Cortex of kidney (tissue), 1 donor: ENCODE results near the gene SAFB.

Source experiments
- DNase-seq: peaks from one replicate; lab custom pipeline; 2025; lab: John Stamatoyannopoulos, UW

The SAFB gene

DNA sequence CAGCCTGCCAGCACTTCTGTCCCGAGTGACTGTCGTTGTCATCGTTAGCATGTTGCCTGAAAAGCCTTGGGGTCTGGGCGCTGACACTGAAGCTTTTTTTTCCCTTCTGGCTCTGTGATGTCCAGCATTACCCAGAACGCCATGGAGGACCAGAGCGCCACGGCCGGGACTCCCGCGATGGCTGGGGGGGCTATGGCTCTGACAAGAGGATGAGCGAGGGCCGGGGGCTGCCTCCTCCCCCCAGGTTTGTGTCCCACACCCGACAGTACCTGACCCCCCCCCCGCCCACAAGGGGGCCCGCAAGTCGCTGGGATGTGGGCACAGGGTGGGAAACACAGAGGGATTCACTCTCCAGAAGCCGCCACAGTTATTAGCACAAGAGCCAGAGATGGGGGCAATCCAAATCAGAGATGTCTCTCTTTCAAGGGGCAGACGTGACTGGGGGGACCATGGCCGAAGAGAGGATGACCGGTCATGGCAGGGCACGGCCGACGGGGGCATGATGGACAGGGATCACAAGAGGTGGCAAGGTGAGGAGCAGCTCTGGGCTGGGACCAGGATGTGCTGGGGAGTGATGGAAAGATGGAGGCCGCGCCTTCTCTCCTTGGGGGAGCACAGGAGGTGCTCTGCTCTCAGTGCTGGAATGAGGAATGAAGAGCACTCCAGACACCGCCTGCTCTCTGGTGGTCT, 44.2 kb downstream of the SAFB start:
- no peak for DNase-seq

DNA sequence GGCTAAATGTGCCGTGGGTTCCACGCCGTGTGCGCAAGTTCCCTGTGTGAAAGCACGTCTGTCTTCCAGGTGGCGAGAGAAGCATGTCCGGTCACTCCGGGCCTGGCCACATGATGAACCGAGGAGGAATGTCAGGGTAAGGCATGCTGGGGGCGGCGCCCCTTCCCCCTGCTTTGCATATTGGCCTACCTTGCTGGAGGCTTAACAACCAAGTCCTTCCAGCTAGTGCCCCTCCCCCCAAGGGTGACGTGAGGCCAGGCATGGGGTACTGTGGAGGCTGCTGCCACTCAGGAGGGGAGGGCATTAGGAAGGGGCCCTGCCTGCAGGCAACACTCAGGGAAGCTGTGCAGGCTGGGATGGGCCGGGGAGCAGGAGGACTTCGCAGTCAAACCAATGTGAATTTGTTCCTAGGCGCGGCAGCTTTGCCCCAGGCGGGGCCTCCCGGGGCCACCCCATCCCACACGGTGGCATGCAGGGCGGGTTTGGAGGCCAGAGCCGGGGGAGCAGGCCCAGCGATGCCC, 44.9 kb downstream of the SAFB start:
- DNase-seq: no peak

DNA sequence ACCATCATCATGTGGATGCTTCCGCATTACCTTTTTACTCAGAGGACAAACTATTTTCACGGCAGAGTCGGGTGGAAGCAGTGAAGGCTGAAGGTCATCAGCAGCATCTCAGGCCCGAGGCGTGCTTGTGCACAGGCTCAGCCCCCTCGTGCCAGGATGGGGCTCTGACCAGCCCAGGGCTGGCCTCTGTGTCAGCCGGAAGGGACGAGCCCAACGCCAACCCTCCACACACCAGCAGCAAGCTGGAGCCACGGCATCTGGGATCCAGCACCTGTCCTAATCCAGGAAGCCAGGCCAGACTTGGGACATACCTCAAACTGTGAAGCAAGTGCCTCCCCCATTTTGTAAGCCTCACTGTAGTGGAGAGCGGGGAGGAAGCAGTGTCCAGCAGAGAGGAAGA, 46.3 kb downstream of the SAFB start:
- DNase-seq: no peak

DNA sequence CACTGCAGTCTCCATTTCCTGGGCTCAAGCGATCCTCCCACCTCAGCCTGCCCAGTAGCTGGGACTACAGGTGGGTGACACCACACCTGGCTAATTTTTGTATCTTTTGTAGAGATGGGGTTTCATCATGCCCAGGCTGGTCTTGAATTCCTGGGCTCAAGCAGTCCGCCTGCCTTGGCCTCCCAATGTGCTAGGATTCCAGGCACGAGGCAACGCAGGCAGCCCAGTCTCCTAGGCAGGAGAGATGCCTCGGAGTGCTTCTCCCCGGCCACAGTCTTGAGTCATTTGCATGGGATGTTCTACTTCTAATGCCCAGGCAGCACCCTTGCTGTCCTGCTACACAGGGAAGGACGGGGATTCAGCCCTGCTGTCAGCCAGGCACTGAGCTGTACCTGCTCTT, 48.7 kb downstream of the SAFB start:
- DNase-seq: no peak

DNA sequence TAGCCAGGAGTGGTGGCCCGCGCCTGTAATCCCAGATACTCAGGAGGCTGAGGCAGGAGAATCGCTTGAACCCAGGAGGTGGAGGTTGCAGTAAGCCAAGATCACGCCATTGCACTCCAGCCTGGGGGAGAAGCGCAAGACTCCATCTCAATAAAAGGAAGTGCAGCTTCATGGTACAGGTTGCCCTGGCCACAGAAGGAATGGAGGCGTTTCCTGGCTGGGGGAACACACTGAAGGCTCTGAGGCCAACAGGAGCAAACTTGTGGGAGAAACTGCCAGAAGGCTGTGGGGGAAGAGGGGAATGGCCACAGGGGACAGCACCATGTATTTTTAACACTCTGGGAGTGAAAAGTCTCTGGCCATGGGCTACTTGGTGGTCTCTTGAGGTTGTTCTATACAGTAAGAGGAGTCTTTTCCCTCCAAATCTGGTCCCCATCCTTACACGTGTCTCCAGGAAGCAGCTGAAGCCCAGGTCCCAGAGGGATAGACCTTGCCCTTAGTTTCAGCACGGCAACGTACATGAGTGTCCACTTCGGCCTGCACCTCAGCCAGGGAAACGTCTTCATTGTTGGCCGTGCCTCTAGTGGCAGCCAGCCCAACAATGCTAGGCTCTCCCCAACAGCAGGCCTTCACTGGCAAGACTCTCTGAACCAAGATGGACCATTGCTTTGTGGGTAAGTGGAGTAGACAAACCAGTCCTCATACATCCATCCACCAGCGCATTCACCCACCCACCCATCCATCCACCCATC, 50.0 kb downstream of the SAFB start:
- no peak for DNase-seq

DNA sequence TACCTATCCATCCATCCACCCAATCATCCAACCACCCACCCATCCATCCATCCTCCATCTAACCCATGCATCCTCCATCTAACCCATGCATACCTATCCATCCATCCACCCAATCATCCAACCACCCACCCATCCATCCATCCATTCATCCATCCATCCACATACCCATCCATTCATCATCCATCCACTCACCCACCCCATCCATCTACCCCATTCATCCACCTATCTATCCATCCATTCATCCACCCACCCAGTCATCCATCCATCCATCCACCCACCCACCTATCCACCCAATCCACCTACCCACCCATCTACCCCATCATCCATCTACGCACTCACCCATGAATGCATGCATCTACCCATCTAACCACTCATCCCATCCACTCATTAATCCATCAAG, 50.9 kb downstream of the SAFB start:
- no peak for DNase-seq

DNA sequence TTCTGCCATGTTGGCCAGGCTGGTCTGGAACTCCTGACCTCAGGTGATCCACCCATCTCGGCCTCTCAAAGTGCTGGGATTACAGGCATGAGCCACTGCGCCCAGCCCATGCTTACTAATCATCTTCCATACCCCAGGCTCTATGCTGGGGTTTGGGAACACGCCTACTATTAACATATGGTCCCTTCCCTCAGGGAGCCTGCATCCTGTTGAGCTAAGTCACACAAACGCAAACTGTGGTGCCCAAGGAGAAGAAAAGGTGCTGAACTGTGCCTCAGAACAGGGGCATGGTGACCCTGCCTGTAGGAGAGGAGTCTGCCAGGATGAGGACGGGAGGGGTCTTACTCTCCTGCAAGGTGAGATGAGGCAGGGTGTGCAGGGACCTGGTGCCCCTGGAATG, 51.8 kb downstream of the SAFB start:
- no peak for DNase-seq

DNA sequence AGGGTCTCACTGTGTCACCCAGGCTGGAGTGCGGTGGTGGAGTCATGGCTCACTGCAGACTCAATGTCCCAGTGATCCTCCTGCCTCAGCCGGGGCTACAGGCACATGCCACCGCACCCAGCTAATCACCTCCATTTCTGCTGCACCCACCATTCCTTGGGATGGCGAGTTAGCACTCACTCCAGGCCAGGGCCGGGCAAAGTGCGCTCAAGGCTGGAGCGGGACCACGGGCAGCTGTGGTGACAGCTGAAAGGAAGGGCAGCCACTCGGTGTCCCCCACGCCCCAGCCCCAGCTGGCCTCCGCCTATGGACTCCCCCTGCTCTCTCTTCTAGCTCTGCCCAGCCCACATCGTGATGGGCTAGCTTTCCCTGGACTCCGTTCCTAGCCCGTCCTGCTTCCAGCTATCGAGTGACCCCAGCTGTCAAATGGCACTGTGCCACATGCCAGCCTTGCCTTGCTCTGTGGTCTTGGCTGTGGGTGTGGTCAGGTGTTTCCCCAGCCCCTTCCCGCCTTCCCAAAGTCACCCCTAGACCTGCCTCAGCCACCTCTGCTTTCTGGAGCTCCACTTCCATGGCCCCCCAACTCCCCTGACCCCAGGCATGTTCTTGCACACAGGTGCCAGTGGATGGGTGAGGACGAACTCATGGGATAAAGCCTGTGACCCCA, 53.4 kb downstream of the SAFB start:
- DNase-seq: no peak

DNA sequence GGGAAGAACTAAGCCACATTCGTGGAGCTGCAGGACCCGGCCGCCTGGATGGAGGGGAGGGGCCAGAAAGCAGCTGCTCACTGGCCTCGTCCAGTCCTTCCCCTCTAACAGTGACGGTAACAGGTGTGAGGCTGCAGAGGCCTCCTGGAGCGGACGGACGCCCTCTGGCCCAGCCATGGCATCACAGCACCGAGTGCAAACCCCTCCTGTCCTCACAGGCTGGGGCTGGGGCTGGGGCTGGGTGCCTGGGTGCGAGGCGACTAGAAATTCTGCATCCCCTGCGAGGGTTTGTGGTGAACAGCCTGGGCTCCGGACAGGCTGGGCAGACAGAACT, 53.9 kb downstream of the SAFB start:
- no peak for DNase-seq

DNA sequence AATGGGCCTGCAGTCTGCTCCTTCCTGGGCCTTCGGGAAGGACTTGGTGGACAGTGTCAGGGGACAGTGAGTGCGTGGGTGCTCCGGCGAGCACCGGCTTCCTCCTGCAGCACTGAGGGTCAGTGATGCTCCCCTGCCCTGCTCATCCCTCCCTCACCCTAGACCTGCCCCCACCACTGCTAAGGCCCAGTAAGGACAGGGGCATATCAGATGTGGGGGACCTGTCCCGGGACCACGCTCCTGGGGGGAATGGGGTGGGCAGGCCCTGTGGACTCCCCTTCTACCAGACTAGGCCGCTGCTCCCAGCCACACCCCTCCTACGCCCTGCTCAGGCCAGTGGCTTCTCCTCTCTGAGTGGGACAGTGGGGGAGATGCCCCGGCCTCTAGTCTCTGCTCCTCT, 54.3 kb downstream of the SAFB start:
- DNase-seq: no peak

DNA sequence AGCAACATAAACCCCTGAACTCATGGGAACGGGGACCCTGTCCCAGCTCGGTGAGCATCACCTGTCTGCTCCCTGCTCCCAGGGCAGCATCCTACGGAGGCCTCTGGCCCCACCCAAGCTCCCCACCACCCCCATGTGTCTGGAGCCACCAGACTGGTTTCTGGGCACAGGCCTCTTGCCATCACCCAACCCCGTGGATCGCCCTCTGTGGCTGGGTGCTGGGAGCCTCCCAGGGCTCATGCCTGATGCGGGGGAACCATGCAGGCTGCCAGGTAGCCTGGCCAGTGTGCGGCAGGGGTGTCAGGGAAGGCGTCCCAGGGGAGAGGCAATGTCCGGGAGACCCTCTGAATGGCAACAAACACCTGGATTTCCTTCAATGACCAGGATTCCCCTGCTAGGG, 54.7 kb downstream of the SAFB start:
- no peak for DNase-seq

DNA sequence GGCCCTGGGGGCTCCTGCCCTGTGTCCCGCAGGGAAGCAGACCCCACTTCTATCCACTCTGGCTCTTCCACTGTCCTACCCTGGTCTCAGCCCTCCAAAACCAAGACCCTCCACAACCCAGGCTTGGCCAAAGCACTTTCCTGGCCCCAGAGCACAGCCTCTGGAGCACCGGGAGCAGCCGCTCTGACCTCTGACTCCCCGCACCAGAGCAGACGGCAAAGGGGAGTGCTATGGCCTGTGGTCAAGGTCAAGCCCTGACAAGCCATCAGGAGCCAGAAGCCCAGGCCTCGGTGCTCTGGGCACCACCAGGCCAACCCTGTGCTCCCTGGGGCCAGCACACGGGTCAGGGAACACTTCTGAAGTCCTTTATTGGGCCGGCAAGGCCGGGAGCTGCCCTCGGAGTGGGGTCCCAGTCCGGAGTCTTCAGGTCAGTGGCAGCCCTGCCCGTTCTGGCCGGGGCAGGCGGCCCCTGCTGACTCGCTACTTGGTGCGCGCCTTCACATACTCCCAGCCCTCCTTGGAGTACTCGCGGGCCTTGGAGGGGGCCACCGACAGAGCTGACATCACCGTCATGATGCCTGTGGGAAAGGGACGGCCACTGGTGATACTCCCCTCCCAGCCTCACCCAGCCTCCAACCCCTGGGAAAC, 55.3 kb downstream of the SAFB start:
- no peak for DNase-seq

DNA sequence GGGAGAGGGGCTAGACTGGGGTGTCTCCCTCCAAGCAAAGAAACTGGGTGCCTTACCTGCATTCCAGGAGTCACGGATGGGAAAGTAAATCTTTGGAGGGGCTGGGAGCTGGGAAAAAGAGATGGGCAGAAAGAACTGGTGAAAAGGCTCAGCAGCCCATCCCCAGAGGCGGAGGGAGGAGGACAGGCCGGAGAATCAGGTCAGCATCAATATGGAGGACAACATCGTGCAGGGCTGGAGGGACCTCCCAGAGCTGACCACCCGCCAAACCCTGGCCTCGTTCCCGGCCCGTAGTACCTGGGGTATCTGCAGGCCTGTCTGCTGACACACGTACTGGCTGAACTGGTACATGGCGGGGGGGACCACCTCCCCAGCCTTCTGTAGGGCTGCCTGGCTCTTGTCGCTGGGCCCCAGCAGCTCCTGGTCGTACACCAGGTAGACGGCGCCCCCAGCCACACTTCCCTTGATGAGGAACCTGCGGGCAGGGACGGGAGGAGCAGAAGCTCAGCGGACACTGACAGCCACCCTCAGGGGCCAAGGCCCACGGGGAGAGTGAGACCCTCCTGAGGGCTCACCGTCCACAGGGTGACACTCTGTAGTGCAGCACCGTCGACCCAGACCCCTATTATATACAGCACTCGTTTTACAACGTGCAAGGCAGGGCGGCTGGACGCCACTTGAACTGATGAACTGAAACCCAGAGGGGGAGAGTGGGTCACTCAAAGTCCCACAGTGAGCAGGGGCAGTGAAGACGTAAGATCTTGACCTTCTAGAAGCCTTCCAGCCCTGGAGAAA, 56.6 kb downstream of the SAFB start:
- no peak for DNase-seq

DNA sequence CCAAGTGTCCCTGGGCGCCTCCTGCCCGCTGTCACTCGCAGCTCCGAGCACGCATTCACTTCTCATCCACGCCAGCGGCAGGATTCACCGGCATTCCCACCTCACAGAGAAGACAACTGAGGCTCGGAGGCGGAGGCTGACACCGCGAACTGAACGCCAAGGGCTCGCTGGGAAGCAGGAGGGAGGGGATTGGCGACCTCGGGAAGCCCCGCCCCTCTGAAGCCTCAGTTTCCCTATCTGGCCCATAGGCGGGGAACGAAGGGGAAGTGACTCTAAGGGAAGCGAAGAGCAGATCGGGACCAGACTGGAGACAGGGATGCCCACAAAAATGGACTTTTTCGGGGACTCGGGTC, 57.2 kb downstream of the SAFB start:
- no peak for DNase-seq

DNA sequence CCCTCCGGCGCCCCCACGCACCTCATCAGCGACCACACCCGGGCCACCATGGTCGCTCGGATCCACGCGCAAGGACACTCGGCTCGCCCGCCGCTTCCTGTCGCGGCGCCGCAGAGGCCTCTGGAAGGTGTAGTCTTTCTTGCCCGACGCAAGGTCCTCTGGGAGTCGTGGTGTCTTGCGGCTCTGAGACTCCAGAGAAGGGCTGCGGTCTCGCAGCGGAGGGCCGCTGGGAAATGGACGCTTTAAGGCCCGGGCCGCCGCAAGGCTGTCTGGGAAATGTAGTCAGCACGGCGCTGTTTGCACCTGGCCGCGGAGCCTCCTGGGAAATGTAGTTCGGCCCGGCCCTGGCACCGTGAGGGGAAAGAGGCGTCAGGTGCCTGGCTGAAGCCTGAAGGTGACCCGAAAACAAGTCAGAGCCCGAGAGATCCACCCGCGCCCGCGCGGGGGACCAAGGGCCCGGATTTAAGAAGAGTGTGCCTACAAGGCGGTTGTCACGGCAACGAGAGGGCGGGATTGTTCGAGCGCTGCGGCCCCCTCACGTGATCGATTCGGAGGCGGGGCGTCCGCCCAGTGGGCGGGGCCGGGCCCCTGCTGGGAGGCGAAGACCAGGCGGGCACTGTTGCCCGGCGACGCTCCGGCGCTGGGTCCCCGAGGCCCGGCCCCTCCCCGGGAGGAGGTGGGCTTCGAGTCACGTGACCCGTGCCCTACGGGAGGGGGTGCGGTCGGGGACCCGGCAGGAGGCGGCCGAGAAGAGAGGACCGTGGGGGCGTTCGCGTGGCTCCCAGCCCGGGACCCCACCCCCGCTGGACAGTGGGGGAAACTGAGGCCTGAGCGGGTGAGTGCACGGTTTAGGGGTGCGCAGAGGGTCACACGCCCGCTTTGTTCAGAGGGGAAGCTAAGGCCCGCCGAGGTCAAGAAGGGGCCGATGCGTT, 57.8 kb downstream of the SAFB start, which contains the start of the genes HSD11B1L and MICOS13:
HSD11B1L (plus strand) TSS at position 591 of the 932 bp plus-strand sequence. CDS start 3,806 bp downstream, outside the sequence.
MICOS13 (minus strand) TSS at position 80 of the 932 bp plus-strand sequence; CDS start at position 50, 30 bp downstream.
- DNase-seq: no peak

DNA sequence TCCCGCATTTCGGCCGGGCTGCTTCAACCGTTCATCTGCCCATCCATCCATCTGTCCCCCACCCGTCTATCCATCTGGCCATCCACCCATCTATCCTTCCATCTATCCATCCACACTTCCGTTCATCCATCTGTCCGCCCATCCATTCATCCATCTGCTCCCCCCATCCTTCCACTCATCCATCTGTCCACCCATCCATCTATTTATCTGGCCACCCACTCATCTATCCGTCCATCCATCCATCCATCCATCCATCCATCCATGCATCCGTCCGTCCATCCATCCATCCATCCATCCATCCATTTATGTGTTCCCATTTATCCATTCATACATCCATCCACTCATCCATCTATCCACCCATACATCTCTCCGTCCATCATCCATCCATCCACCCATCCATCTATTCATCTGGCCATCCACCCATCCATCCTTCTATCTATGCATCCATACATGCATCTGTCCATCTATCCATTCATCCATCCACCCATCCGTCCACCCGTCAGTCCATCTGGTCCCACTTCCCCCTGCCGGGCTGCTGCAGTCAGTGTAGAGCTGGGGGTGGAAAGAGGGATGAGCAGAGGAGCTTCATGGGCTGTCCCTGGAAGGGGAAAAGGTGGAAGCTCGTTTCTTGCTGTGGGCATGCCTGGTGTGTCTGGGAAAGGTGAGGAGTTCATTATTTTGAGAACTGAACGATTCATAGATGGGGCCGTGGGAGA, 58.7 kb downstream of the SAFB start:
- DNase-seq: no peak

DNA sequence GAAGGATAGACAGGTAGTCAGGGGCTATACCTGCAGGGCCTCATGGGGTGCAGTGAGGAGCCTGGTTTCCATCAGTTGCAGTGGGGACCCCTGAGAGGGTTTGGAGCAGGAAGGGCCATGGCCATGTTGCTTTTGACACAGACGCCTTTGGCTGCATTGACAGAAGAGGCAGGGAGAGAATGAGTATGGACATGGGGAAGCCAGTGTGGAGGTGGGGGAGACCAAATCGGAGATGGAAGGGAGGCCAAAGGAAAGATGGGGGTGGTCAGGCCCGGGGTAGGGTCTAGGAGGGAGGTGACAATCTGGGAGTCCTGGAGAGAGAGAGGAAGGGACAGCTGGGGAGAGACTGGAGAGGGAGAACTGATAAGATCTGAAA, 59.2 kb downstream of the SAFB start:
- DNase-seq: no peak

DNA sequence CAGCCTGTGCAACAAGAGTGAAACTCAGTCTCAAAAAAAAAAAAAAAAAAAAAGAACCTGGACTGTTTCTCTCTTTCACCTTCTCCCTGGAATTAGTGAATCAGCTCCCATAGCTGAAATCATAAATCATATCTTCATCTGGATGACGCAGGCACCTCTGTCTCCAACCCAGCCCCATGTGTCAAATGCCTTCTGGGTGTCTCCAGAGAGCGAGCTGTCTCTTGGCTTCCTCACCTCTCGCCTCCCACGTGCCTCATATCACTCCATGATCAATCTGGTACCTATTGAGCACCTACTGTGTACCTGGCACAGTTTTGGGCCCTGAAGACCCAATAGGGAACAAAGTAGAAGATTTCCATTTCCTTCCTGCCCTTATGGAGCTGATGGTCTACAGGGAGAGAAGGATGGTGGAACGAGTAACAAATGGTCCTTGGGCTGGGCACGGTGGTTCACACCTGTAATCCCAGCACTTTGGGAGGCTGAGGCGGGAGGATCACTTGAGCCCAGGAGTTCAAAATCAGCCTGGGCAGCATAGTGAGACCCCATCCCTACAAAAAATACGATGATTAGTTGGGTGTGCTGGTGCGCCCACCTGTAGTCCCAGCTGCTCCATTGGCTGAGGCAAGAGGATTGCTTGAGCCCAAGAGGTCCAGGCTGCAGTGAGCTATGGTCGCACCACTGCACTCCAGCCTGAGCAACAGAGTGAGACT, 60.4 kb downstream of the SAFB start:
- DNase-seq: no peak

DNA sequence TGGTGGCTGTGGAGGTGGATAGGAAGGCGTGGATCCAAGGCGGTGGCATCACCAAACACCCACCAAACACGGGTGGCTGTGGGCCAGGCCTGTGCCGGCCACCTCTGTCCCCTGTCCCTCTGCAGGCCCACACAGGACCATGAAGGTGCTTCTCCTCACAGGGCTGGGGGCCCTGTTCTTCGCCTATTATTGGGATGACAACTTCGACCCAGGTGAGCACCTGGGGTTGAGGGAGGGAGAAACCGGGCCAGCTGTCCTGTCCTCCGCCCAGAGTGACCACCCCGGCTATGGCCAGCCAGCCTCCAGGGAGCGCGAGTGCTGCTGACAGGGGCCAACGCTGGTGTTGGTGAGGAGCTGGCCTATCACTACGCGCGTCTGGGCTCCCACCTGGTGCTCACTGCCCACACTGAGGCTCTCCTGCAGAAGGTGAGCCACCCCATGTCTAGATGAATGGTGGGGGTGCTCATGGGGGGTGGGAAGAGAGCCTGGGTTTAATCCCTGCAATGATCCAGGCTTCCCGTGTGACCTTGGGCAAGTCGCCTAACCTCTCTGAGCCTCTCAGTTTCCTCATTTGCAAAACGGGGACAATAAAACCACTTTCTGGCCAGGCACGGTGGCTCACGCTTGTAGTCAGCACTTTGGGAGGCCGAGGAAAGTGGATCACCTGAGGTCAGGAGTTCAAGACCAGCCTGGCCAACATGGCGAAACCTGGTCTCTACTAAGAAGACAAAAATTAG, 62.0 kb downstream of the SAFB start:
- DNase-seq: no peak
